Activated CD8-positive, alpha-beta memory T cell treated with anti-CD3 and anti-CD28 coated beads for 48 hours (primary cell): Measurements from ENCODE around the gene CD300A.

Experiments
- DNase-seq, 3 experiments: peaks; one replicate each; pipeline ENCODE4 v3.0.0-alpha.2; 2020; ENCODE audit warnings: low read depth in 2 of 3, low spot score in 2 of 3

Gene CD300A

DNA sequence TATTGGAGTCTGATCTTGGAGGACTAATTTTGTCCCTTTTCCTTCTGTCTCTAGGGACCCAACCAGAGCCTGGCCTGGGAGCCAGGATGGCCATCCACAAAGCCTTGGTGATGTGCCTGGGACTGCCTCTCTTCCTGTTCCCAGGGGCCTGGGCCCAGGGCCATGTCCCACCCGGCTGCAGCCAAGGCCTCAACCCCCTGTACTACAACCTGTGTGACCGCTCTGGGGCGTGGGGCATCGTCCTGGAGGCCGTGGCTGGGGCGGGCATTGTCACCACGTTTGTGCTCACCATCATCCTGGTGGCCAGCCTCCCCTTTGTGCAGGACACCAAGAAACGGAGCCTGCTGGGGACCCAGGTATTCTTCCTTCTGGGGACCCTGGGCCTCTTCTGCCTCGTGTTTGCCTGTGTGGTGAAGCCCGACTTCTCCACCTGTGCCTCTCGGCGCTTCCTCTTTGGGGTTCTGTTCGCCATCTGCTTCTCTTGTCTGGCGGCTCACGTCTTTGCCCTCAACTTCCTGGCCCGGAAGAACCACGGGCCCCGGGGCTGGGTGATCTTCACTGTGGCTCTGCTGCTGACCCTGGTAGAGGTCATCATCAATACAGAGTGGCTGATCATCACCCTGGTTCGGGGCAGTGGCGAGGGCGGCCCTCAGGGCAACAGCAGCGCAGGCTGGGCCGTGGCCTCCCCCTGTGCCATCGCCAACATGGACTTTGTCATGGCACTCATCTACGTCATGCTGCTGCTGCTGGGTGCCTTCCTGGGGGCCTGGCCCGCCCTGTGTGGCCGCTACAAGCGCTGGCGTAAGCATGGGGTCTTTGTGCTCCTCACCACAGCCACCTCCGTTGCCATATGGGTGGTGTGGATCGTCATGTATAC, 26.5 kb upstream of the CD300A start:
- no peak for DNase-seq

DNA sequence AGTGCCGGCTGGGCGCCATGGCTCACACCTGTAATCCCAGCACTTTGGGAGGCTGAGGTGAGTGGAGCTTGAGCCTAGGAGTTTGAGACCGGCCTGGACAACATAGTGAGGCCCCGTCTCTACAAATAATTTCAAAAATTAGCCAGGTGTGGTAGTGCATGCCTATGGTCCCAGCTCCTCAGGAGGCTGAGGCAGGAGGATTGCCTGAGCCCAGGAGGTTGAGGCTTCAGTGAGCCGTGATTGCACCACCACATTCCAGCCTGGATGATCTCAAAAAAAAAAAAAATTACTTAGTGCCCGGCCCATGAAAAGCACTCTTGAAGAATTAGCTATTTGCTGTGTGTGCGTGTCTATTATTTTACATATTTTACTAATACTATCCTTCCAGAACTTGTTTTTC, 24.9 kb upstream of the CD300A start:
- no peak for DNase-seq

DNA sequence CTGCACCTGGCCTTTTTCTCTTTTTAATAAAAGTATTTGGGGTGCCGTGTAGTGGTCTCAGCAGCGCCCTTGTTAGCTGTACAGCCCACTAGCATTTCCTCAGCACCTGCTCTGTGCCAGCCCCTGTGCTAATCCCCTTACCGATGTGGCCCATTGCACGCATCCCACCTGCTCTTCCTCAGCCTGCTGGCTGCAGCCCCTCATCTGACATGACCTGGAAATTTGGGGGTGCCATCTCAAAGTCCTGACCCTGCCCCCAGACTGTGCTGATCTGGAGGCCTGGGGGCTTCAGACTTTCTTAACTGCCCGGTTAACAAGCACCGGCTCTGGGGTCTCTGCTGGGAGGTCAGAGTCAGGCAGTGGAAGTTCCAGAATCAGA, 24.2 kb upstream of the CD300A start:
- no peak for DNase-seq

DNA sequence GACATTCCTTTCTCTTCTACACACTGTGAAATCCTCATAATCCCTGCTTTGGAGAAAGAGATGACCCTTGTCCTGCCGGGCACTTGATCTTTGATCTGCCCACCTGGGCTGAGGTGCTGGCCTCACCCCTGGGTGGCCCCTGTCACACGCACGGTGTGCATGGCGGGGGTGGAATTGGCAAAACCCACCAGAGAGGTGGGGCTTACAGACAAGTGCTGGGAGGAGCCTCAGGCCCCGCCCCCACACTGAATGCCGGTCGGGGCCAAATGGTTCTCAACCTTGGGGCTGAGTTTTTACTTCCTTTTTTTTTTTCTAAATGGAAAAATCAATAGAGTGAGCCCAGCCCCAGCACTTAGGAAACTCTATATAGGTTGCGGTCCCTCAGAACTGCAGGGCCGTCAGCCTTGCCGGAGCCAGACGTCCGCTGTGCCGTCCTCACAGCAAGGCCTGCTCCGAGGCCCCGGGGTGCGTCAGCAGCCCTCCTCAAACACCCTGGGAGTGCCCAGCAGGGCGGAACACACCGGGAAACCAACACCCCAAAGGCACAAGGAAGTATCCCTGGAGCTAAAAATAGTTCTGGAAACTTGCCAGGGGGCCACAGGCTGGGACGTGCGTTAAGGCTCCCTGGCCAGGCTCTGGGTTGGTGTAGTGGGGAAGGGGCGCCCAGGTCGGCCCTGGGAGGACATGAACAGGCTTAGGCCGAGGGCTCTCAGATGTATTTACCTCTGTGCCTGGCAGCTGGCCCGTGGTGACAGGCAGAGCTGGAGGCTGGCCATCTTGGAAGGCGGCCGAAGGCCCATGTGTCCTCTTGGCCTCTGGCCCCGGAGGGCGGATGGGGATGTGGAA, 23.5 kb upstream of the CD300A start:
- no peak for DNase-seq

DNA sequence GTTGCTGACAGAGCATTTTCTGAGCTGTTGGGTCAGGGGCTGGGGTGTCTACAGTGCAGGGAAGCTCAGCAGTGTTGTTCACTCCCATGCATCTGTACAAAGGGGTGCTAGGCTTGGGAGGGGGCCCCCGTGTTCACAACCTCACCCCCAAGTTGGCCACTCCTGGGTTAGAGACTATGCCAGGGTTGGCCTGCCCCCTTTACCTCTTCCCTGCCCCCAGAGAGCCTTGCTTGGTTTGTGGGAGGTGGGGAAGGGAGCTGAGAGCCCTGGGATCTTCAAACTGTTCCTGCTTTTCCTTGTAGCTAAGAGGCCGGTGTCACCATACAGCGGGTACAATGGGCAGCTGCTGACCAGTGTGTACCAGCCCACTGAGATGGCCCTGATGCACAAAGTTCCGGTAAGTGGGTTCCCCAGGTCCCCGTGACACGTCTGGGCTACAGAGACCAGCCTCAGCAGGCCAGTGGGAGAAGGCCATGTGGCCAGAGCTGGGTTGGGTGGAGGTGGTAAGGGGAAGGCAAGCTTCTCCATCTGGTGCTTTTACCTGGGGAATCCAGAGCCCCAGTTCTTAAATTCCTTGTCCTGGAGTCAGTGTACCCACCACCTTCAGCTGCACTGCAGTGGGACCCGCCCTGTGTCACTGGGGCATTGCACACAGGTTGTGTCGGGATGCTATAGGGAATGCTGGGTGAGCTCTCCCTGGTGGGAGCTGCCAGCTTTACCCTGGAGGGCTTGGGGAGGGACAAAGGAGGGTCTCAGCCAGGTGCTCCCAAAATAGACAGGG, 22.7 kb upstream of the CD300A start:
- DNase-seq, result no peak

DNA sequence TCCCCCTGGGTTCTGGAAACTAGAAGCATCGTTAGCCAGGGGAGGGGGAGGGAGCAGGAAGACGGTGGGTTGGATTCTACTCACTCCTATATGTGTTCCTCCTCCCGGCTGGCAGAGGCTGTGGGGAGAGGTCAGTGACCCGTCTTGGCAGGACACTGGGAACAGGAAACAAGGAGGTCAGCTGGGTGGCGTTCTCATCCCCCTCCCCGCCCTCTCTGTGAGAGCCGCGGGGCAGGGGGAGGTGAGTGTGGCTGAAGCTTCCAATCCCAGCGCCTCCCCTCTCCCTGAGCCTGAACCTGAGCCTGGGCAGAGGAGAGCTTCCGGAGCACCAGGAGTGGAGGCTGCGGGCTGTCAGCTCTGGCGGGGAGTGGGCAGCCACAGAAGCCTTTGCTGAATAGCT, 22.0 kb upstream of the CD300A start:
- DNase-seq, result no peak

DNA sequence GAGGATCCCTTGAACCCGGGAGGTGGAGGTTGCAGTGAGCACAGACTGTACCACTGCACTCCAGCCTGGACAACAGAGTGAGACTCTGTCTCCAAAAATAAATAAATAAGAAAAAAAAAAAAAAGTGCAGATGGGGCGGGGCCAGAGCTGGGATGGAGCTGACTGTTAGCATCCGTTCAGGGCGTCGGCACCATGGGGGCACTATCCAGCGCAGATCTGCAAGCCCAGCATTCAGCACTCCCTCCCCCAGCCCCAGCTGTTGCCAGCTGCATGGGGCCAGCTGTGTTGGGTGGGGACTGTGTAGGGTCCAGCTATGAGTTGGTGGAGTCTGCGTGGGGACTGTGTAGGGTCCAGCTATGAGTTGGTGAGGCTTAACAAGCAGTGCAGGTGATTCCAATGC, 21.3 kb upstream of the CD300A start:
- DNase-seq, result no peak

DNA sequence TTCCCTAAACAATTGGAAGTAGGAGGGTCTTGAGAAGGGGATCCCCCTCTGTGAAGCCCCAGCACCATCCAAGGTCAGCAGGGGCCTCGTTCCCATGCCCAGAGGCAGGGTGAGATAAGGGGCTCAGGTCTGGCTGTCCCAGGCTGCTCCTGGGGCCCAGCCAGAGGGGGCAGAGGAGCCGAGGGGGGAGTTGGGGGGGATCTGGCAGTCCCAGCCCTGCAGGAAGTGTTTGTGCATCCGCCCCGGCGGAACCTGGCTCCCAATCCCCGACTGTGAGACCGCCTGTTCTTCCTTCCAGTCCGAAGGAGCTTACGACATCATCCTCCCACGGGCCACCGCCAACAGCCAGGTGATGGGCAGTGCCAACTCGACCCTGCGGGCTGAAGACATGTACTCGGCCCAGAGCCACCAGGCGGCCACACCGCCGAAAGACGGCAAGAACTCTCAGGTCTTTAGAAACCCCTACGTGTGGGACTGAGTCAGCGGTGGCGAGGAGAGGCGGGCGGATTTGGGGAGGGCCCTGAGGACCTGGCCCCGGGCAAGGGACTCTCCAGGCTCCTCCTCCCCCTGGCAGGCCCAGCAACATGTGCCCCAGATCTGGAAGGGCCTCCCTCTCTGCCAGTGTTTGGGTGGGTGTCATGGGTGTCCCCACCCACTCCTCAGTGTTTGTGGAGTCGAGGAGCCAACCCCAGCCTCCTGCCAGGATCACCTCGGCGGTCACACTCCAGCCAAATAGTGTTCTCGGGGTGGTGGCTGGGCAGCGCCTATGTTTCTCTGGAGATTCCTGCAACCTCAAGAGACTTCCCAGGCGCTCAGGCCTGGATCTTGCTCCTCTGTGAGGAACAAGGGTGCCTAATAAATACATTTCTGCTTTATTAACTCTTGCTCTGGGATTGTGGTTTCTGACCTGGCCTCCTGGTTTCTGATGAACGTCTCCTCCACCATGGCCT, 19.6 kb upstream of the CD300A start:
- peak in 1 of 3 experiments; percentile 56 for DNase-seq

DNA sequence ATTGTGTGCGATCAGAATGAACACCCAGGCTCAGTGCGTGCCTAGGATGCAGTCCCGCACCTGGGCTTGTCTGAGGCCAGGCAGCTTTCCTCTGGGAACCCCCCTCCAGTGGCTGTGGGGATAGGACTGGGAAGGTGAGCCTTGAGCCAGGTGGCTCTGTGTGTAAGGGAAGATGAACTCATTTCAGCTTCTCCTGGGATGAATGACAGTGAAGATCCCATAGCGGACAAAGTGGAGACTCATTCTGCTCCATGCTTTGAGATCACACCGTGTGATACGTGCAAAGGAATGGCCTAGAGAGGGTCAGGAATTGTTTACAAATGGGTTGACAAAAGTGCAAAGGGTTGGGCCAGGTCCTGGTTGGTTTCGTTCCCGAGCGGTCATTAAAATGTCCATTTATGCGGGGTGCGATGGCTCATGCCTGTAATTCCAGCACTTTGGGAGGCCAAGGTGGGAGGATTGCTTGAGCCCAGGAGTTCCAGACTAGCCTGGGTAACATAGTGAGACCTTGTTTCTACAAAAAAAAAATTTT, 18.7 kb upstream of the CD300A start:
- DNase-seq, result no peak

DNA sequence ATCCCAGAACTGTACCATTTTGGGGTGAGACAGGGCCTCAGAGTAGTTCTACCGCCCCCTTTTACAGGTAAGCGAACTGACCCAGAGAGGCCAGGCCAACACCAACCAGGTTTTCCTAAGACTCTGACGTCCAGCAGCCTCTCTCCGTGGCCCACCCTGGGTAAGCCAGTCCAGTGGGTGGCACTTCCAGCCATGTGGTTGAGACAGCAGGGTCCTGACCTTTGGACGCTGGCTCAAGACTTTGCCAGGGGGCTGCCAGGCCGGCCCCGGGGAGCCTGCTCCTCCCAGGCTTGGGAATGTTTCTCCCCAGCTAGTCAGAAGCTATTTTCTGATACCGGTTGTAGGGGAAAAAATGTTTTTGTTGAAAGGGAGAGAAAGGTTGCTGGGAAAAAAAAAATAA, 17.7 kb upstream of the CD300A start:
- no peak for DNase-seq

DNA sequence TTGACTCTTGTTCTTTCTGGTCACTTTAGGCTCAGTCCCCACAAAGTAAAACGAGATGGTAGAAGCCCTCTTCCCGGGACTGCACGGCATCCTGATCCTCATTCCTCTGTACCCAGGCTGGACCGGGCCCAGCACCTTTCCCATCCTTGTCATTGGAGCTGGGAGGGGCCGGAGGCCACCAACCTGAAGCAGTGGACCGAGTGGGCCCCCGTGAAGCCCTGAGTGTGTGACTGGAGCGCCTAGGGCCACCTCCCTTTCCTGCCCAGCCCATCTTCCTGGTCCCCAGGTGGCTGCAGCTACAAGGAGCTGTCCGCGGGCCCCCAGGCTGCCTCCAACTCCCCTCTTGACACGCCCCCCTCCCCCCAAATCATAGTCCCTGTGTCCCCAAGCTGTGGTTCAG, 17.1 kb upstream of the CD300A start:
- no peak for DNase-seq

DNA sequence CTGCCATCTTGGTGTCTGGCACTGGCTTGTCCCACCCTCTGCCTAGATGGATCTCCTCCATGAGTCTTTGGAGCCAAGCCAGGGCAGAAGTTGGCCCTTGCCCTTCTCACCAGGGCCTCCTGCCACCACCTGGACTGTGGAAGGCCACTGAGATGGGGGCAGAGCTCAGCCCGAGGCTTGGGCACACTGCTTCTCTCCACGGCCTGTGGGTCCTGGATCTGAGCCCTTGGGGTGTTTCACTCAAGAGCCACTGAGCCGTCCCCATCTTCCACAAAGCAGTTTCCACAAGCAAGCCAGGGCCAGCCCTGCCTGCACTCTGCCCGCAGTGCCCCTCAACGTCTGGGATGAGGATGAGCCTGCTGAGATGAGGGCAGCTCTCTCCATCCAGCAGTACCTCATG, 16.7 kb upstream of the CD300A start:
- no peak for DNase-seq

DNA sequence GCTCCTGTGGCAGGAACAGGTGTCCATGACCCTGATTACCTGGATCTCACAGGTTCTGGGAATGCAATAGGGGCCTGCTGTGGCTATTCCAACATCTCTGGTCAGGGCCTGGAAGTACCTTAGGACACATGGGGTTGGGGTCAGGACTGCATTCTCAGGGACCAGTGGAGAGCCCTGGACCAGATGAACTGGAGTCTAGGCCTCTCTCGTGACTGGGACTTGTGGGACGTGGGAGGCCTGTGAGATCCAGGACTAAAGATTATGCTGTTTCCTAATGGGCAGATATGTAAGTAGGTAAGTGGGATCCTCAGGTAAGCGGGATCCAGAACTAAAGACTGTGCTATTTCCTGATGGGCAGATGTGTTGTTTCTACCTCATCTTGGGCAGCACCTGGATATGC, 16.2 kb upstream of the CD300A start:
- no peak for DNase-seq

DNA sequence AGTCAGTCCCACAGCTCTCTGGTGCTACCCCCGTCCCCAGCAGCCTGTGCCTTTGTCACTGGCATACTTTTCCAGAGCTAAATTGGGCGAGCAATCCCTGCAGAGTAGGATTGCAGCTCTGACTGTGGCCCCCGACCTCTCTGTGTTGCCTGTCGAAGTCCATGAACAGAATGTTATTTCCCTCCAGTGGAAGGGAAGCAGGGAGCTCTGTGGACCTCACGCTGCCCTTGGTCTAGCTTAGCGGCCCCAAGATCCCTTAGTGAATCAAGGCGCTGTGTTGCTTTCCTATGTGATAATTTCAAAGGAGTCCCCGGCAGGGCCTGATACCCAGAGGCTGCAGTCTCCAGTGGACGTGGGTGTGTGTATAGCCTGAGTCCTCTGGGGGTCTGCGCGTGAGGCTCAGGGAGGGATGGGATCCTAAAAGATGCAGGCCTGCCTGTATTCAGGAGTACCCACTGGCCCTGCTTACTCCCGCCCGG, 15.5 kb upstream of the CD300A start:
- no peak for DNase-seq

DNA sequence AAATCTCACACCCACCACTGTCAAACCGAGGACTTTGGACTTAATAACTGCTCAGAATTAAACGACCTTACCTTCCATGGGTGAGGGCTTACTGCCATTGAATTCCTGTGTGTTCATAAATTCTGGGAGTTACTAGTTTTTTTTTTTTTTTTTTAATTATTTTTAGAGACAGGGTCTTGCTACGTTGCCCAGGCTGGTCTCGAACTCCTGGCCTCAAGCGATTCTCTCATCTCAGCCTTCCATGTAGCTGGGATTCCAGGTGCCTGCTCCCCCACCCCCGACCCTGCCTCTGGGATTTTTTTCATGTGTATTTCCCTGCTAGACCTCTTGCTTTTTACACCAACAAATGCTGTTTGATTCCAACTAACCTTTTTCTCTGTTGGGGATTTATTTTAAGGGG, 14.9 kb upstream of the CD300A start:
- no peak for DNase-seq

DNA sequence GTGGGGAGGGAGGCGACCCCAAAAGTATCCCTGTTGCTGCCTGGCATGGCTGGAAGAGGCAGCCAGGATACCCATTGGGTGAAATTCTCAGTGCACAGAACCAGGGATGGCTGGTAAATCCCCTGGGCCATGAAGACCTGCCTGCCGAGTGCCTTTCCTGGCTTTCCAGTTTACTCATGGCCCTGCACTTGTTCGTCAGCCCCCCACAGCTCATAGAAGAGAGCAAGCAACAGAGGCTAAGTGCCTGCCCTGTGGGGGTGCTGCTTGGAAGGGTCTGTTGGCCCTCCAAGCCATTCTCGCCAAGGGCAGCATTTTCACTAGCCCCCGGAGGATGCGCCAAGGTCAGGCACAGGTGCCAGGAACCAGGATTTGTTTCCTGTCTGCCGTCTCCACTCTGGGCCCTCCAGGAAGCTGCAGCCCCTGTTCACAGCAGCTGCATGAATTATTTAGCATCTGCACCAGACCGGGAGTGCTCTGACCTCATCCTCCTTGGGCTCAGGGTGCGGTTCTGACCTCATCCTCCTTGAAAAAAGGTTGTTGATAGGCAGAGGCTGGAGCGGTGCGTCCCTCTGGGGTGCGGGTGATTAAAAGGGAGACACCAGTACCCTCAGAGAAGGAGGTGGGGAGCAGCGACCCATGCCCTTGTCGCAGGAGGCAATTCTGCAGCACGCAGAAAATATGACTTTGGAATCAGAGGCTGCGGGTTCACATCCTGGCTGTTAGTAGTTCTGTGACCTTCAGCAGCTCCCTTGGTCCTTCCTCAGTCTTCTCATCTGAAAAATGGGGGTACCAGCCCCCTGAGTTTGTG, 14.2 kb upstream of the CD300A start:
- DNase-seq, result no peak

DNA sequence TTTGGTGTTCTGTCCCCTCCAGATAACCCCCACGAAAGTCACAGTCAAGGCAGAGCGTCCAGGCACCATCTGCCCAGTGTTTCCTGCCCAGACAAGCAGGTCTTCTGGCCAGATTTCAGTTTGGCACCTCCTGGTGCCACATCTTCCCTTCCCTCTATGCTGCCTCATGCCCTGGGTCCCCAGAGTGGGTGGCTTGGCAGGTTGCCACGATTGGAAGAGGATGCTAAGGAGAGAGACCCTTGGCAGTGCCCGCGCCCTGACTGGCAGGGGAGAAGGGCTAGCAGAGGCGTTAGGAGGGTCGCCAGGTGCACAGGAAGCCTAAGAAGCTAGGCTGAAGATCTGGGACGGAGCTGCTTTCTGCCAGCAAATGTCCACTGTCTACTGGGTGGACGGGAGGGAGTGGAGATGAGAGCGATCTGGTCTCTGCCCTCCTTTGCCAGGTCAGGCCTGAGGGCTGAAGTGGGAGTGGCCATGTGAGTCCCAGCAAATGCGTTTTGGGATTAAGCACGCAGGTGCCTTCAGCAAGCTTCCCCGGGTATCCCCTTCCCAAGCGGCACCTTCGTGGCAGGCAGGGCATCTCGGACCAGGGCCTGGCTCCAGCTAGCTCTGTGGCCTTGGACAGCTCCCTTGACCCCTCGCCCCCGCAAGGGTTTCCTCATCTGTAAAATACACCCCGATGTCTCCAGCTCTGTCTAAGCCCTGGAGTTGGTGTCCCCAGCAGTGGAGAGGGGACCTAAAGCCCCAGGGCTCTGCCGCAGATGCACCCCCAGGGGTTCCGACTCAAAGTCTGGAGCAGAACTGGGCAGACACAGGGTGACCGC, 13.4 kb upstream of the CD300A start:
- DNase-seq, result no peak

DNA sequence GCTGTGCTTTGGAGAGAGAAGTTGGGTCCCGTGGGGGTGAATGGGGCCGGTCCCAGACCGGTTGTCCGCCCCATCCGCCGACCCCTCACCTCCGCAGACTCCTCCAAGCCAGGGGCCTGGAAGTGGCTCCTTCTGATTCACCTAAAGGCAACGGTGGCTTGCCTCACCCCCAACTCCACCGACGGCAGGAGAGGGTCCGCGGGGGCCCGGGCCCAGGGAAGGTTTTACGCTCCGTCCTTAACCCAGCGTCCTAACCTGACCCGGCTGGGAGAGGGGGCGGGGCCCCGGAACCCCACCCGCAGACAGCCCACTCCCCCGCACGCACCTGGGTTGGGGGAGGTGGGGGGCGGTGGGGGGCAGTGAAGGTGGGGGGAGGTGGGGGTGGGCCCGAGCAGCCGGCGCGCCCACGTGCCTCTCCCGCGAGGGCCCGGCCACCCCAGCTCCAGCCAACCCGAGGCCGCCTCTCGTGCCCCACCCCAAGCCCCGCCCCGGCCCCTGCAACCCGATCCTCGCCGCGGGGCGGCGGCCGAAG, 12.7 kb upstream of the CD300A start:
- DNase-seq, result peak in 1 of 3 experiments; percentile 58
